GM19452 (cell line): Measurements from ENCODE around the gene ANXA10.
"Not testable (repeated sequence)": the region's sequence is repeated elsewhere in the genome, so short reads cannot be mapped to it uniquely, and the experiment has no call there.

ENCODE experiments used
- ATAC-seq: cut with Tn5 transposase; IDR thresholded peaks from one replicate; pipeline ENCODE4 v1.9.1; 2021; ENCODE audit not compliant: unreplicated experiment

Gene ANXA10

DNA sequence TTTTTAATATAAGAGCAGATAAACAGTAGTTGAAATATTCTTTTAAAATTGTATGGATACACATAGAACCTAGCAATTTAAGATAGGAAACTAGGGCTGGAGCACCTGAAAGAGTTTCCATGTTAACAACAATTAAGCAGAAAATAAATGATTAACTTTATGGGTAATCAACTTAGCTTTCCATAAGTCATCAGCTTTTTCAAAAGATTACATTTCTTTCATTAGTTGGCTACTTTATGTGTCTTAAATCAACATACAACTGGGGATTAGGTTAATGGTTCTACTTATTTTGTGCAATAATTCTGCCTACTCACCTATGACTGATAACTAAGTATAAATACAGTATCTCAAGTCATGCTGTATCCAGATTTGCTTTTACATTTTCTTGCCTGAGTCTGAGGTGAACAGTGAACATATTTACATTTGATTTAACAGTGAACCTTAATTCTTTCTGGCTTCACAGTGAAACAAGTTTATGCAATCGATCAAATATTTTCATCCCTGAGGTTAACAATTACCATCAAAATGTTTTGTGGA, at the start of gene ANXA10:
TSS of gene ANXA10 (plus strand) at position 362 of the 537 bp plus-strand sequence. CDS start at position 526, 164 bp downstream.
- ATAC-seq: no peak

DNA sequence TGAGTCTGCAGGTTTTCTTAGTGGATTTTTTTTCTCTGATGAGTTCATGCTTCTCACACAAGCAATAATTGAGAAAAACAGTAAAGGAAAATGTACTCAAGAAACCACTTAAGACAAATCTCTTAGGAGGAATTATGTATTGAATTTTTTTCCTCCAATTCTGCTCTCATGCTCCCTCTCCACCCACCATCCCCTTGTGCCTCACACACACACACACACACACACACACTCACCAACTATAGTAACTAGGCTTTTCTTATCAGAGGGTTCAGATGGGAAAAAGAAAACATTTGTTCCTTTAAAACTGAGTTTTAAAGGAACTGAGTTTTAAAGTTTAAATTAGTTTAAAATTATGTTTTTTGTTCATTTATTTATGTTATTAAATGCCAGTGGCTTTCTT, 47.0 kb upstream of the ANXA10 start:
- ATAC-seq: no peak

DNA sequence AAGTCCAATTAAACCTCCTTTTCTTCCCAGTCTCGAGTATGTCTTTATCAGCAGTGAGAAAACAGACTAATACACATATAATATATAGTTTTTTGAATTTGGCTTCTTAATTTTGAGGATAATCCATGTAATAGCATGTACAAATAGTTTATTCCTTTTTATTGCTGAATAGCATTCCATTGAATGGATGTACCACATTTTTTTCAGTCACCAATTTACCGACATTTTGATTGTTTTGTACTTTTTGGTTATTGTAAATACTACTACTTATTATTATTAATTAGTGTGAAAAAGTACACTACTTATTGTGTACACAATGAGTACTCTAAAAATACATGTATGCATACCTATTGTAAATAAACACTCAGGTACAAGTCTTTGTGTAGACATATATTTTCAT, 42.3 kb upstream of the ANXA10 start:
- no peak for ATAC-seq

DNA sequence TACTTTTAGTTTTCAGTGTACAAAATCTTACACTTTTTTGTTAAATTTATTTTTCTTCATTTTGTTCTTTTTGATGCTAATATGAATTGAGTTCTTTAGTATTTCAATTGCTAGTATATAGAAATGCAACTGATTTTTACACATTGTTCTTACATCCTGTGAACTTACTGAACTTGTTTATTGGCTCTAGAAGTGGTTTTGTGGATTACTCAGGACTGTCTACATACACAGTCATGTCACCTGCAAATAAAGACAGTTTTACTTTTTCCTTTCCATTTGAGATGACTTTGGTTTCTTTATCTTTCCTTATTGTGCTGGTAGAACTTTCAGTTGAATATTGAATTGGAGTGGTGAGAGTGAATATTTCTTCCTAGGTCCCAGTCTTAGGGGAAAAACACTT, 40.8 kb upstream of the ANXA10 start:
- ATAC-seq: no peak

DNA sequence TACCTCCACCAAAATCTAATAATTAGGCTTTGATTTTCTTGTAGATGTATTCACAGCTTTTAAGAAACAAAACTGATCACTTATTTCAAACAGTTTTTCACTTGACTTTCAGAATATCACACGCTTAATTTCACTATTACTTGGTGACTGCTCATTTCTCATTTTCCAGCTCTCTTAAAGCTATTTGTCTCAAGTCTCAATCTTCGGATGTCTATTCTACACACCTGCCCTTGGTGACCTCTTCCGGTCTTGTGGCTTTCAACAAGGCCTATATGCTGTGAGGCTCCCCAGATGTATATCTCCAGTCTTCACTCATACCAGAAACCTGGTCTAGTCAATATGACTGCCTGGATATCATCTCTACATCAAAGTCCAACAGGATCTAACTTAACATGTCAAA, 34.9 kb upstream of the ANXA10 start:
- ATAC-seq: peak; percentile 82

DNA sequence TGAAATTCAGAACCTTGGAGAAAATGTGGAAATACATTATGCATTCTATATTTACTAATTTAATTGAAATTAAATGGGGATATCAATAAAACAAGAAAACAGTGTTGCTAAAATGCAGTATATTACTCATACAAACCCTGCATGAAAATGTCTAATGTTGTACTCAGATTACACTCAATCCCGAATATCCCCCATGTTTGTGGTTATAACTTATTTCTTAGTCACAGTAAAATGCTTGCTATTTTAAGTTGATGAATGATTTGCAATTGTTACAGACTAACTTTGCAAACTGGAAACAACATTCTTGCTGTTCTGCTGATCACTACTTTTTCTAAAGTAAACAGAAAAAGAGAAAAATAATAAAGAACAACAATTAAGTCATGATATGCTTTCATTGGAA, 33.1 kb upstream of the ANXA10 start:
- no peak for ATAC-seq

GRCh38 chr4:168063031-168063430, 29.3 kb upstream of the ANXA10 start:
- ATAC-seq: no peak

- no peak for ATAC-seq
Measured at GRCh38 chr4:168070903-168071302, 21.4 kb upstream of the ANXA10 start.

- no peak for ATAC-seq
Measured at GRCh38 chr4:168071304-168071703, 21.0 kb upstream of the ANXA10 start.

- no peak for ATAC-seq
Measured at GRCh38 chr4:168074861-168075260, 17.5 kb upstream of the ANXA10 start.

GRCh38 chr4:168076989-168077725, 15.2 kb upstream of the ANXA10 start:
- ATAC-seq: no peak

DNA sequence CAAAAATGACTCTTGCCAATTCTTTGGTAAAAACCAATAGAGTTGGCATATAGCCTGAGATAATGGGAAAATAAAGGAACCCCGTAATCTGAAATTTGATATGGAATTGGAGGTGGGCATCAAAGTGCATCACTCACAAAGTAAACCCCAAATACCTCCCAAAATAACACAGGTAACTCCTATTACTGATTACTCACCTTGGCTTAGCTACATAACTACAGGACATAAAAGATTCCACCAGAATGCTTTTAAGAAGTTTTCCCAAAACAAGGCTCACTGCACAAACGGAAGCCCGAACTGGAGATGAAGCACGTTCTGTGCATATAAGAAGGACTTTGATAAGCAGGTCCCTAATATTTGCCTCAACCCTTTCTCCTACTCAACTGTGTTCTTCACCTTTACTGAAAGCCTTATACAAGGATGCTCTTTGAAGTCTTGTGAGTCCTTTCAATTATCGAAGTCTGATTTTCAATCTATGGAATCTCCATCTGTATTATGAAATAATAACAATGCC, 14.6 kb upstream of the ANXA10 start:
- no peak for ATAC-seq

- ATAC-seq: no peak
Measured at GRCh38 chr4:168082379-168082778, 10.0 kb upstream of the ANXA10 start.

DNA sequence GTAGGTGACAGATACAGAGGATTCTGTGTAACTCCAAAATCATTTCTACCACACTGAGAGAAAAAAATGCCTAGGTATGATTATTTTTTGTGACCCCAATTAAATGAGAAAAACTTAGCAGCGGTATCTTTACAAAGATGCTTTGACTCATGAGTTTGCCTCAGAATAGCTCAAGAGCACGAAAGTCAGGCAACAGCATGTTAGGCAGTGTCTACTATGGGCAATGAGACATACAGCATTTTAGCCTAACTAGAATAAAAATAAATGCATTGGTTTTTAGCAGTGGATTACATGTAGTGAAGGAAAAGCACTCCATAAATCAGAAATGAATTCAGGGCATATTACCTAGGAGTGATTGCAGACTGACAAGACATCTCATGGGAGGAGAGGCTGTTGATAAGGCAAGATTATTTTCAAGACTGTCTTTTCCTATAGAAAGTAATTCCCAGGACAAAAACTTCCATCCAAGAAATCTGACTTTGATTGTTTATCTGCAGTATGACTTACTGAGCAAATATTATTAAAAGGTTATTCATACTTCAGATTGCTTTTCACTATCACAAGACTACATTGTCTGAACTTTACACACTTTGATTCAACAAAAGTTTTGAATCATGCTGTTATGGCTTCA, 3.6 kb downstream of the ANXA10 start:
- no peak for ATAC-seq

- no peak for ATAC-seq
Measured at GRCh38 chr4:168096407-168096784, 4.1 kb downstream of the ANXA10 start.

DNA sequence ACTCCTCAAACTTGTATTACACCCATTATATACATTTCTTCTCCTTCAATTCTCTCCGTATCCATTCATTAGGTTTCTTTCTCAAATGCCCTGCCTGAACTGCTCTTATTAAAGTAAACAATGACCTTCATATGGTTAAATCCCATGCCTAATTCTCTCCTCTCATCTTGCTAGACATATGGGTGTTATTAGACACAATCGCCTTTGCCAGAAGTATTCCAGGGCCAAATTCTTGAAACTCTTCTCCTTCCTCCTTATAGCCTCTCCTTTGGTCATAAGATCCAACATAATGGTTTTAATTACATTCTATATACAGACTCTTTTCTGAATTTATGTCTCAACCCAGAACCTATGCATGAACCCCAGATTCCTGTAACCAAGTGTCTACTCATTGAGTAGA, 4.8 kb downstream of the ANXA10 start:
- ATAC-seq: no peak

DNA sequence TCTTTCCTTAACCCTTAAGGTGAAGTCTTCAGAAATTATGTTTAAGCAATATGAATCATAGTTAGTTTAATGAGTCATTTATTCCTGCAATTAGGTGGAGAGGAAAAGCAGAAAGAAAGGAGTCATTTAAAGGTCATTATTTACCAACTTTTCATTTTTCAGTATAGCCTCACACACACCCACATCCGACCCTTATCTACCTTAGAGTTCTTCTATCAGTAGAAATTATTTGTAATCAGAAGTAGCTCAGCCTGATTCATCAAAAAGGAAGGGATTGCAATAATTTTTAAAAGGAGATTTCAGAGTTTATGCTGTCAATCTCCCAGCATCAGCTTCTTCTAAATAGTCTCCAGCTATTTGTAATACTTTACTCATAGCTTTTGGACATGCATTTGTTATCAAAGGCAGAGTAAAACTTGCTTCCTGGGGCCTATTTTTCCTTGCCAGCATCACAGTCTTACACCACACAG, 5.9 kb downstream of the ANXA10 start:
- no peak for ATAC-seq

DNA sequence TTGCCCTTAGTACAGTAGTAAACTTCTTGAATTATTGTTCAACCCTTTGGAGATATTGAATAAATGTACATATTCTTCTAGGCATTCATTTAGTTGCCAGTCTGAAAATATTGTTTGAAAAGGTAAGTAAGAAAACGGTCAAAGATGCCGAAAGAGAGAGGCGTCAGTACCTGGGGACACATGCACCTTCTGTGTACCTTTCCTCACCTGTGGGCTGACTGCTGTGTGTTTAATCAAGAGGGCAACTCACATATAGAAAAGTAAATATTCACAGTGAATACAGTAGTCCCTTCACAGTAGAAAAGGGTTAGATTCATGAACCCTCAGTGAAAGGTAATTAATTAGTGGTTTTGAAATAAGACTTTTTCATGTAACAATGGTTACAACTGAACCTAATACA, 6.9 kb downstream of the ANXA10 start:
- no peak for ATAC-seq

- ATAC-seq: no peak
Measured at GRCh38 chr4:168101026-168101425, 8.7 kb downstream of the ANXA10 start.

DNA sequence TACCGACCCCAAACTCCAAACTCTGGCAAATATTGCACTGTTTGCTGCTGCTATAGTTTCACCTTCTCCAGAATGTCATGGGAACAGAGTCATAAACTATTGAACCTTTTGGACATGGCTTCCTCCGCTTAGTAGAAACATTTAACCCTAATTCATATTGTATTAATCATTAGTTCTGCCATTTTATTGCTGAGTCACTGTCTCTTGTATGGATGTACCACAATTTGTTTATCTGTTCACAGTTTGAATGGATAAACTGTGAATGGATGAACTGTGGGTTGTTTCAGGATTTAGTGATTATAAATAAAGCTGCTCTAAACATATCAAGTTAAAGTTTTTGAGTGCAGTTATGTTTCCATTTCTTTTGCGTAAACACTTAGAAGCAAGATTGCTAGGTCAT, 10.1 kb downstream of the ANXA10 start:
- no peak for ATAC-seq

DNA sequence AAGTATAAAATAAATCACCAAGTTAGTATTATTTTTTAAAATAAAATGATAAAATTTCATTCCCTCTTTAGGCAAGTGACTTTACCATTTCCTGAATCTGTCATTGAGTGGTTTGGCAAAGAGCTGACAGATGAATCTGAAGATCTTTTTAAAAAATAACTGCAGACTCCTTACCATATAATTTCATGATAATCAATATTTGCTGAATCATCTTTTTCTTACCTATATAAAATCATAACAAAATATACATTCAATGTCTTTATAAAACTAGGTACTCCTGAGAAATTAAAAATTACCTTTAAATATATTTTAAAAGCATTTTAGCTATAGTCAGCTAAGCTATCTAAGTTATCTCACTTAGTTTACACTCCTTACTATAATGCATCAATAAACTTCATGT, 17.2 kb downstream of the ANXA10 start:
- no peak for ATAC-seq

- ATAC-seq: not testable (repeated sequence)
Measured at GRCh38 chr4:168113059-168113458, 20.7 kb downstream of the ANXA10 start.
